ENCODE results near the gene TOB2. TPM values are rescaled to one million over a fixed set of nuclear protein-coding genes. Genes with fewer than 3 reads are reported as not detected.
"Not testable (repeated sequence)": the region's sequence is repeated elsewhere in the genome, so short reads cannot be mapped to it uniquely, and the experiment has no call there.

Gene TOB2
- total RNA-seq, 1 donor from 2014 or later: 62.6 TPM

DNA sequence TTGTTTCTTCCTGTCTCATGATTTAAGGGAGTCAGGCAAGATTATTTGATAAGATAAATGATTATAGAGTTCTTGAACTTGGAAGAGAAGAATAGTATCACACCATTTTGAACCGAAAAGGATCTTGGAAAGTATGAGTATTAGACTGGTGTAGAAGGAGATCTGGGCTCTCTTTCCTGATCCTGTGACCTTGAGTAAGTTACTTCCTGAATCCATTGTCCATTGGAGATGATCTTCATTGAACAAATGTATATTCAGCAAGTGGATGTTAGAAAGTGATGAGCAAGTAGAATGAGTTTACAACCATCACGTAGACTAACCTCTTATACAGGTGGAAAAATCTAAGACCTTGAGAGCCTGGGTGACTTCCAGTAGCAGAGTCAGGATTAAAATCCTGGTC lies 24.3 kb upstream of the TOB2 start:
- ATAC-seq (ENCODE audit: poor library complexity) (no peak), DNase-seq (no peak)
- intact Hi-C loops (cut with DNase I): loop anchor here (5.0 kb wide), 1 partner anchor 36 kb away; no protein-coding TSS in a partner anchor

DNA sequence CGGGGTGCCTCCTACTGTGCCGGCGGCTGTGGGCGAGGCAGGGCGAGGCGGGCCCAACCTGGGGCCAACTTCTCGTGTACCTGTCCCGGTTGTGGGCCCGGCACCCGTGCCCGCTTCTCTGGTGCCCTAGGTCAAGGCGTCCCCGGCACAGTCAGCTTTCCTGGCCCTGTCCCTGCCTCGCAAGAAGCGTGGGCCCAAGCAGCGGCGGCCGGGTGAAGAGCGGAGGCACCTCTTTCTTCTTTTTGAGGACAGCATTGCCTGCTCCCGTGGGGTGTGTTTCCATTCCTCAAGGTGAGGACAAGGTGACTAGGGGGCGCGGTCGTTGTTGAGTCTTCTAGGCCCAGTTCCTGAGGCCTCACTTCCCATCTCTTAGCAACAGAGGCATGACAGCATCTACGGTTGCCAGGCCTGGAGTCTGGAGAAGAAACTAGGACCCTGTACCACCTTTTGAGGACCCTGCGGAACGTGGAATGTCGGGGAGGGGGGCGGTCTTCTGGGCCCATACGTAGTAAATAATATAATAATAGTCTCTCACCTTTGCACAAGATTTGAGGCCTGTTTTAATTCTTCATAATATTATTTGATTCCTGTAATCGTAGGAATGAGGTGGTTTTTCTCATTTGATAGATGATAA lies 22.7 kb upstream of the TOB2 start:
- ATAC-seq (ENCODE audit: poor library complexity): peak; percentile 57

DNA sequence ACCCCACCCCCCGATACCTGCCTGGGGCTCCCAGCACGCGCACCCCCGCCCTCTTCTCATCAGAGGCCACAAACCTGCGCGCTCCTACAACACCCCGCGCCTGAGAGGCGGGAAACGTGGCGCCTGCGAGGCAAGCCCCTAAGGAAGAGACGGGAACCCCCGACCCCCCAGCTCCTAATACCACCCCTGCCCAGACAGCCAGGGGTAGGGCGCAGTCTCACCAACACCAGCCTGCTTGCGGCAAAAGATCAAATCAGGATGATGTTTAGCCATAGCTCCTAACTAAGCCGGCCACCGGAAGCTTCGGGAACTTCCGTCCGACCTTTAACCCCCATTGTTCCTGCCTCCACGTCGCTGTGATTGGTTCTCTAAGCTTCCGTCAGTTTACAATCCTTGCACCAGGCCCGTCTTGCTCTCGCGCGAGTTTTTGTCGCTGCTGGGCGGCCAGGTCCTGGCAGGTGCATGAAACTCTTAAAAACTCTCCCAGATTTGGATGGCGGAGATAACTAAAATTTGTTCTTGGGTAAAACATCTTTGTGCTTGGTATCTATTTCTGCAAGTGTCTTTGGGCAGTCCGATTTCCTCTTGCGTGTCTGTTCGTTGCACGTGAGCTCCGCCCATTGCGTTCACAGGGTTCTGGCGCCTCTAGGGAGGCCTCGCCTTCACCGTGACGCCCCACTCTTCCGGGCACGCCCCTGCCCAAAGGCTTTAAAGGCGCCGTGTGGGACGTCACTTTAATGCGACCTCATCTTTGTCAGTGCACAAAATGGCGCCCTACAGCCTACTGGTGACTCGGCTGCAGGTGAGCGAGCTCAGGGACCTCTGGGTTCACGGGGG lies 22.0 kb upstream of the TOB2 start, which contains the start of the genes ACO2 and PHF5A:
ACO2 (plus strand) TSS at position 737 of the 837 bp plus-strand sequence; CDS start at position 767, 30 bp downstream.
PHF5A (minus strand) TSS at position 312 of the 837 bp plus-strand sequence; CDS start at position 273, 39 bp downstream.
- DNase-seq (peak; percentile 98), ATAC-seq (ENCODE audit: poor library complexity) (peak; percentile 96)
- intact Hi-C loops (cut with DNase I): no loop called here

More for the DNA sequence above, 22.7 kb upstream of the TOB2 start:
- intact Hi-C loops (cut with DNase I): no loop called here
- no peak for DNase-seq

DNA sequence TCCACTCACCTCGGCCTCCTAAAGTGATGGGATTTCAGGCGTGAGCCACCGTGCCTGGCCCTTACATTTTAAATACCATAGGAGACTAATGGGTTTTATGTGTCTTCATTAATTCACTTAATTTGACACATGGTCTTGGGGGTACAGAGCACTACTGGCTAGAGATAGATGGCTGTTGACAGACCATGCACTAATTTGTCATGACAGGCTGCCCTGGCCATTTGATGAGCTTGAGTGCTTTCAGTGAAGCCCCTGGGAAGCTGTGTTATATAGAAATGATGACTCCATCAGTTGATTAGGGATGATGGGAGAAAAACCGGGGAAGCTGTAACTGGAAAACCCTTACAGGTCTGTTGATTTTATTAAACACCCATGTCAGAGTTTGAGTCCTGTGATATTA lies 15.3 kb upstream of the TOB2 start:
- intact Hi-C loops (cut with DNase I): no loop called here
- ATAC-seq (ENCODE audit: poor library complexity): no peak
- DNase-seq: no peak

DNA sequence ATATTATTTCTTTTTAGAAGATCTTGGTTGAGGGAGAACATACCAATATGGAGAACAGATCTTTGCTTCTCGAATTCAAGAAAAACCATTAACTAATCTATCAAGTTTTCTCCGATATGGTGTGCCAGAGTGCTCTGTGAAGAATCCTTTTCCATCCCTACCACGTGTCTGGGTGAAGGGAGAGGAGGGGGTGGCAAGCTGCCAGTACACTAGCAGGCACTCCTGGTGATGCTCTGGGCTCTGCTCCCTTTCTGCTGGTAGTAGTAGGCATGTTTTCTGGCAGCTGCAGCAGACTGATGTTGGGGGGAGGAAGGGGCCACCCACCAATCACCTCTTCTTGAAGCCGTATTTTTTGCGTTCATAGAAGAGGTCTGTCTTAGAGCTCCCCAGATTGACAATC lies 13.5 kb upstream of the TOB2 start:
- intact Hi-C loops (cut with DNase I): not testable (repeated sequence)
- DNase-seq (peak; percentile 73), ATAC-seq (ENCODE audit: poor library complexity) (peak; percentile 82)

DNA sequence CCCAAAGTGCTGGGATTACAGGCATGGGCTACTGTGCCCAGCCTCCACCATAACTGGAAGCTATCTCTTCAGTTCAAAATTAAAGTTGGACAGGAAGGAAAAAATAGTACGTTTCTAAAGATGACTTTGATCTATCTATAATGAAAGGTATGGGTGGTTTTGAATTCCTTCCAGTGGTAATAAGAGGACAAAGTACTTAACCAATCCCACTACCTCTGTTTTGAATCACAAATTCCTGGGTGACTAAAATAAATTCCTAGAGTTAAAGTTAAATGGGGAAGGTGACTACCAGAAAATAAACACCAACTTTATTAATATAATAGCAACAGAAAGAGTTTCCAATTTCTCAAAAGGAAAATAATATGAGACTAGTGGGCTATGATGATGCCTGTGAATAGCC lies 12.8 kb upstream of the TOB2 start:
- no peak for ATAC-seq (ENCODE audit: poor library complexity)
- no peak for DNase-seq

DNA sequence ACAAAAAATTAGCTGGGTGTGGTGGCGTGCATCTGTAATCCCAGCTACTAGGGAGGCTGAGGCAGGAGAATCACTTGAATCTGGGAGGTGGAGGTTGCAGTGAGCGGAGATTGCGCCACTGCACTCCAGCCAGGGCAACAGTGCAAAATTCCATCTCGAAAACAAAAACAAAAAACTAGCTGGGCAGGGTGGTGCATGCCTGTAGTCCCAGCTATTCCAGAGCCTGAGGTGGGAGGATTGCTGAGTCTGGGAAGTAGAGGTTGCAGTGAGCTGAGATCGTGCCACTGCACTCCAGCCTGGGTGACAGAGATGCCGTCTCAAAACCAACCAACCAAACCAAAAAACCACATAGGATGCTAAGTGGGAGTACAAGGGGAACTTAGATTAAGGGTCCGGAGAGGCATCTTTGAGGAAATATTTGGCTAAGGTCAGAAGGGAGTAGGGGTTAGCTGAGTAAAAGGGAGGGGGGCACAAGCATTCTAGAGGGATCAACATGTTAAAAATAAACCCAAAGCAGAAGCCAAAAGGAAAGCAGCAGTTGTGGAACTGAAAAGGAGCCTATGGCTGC lies 11.6 kb upstream of the TOB2 start:
- intact Hi-C loops (cut with DNase I): no loop called here

More for the DNA sequence above, 12.8 kb upstream of the TOB2 start:
- intact Hi-C loops (cut with DNase I): no loop called here

DNA sequence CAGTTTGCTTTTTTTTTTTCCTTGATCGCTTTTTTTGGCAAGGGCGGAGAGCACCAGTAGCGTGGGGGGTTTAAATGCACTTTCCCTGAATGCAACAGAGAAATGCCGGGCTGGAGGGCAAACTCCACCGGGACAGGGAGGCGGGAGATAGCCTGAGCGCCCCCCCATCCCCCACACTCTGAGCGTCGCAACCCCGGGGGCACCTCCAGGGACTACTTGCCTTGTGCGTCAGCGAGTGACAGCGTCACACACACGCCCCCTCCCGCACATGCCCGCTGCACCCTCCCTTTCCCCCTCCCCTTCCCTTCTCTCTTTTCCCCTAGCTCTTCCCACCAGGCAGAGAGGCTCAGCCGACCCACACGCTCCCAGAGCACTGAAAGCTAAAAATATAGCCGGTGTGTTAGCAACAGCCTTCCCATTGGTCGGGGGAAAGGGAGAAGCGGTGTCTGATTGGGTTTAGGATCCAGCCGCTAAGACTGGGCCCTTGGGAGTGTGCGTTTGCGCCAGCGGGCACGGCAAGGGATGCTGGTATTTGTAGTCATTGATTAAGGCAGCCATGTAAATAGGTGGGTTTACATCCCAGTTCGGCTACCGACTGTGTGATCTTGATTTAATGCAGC lies 1.7 kb upstream of the TOB2 start:
- intact Hi-C loops (cut with DNase I): no loop called here
- ATAC-seq (ENCODE audit: poor library complexity): peak; percentile 74
- DNase-seq: peak; percentile 96

More for the DNA sequence above, 11.6 kb upstream of the TOB2 start:
- ATAC-seq (ENCODE audit: poor library complexity) (no peak), DNase-seq (no peak)

DNA sequence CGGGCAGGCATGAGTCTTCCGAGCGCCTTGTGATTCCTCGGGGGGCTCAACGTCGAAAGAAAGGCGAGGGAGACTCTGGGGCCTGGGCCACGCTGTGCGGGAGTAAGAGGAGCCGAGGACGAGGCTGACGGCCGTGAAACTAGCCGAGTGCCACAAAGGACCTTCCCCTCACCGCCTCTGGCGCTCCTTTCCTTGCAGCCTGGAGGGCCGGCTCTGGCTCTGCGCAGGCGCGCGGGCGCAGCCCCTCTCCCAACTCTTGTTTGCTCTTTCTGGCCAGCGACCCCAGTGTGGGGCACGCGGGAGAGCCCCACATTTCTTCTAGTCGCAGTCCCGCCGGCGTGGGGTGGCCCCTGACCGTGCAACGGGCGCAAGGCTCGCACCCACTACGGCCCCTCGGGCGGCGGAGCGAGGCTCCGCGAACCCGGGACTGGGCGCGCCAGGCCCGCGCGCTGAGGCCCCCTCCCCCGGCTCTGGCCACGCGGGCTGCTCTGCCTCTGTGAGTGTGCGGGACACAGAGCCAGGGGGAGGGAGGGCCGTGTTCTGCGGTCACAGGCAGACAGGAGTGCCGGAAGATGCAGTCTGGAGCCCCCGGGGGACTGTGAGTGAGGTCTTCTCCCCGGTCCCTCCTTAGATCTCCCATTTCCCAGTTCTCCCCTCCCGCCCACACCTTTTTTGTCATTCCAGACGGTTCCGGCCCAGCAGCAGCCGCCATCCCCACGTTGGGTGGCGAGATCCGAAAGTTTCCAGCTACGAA lies 1.0 kb upstream of the TOB2 start:
- ATAC-seq (ENCODE audit: poor library complexity): peak; percentile 52
- DNase-seq: peak; percentile 85
- intact Hi-C loops (cut with DNase I): no loop called here

DNA sequence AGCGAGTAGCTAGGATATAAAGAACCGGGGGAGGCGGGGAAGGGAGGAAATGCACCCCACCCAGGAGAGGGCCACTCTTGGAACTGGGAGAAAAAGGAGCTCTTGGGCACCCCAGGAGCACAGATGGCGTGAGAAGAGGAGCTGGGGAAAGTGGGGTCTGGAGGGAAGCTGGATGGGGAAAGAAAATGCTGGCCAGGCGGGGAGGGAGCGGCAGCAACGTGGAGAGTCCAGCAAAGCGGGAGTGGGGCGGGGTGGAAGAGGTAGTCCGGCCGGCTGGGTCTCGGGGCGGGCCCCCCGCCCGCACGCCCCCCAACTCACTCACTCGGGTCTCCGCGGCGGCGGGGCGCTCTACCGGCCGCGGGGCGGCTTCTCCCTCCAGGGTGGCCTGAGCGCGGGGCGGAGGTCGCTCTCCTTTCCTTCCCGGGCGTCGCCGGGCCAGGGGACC lies 522 bp downstream of the TOB2 start:
- ATAC-seq (ENCODE audit: poor library complexity) (no peak), DNase-seq (peak; percentile 54)
- intact Hi-C loops (cut with DNase I): no loop called here

DNA sequence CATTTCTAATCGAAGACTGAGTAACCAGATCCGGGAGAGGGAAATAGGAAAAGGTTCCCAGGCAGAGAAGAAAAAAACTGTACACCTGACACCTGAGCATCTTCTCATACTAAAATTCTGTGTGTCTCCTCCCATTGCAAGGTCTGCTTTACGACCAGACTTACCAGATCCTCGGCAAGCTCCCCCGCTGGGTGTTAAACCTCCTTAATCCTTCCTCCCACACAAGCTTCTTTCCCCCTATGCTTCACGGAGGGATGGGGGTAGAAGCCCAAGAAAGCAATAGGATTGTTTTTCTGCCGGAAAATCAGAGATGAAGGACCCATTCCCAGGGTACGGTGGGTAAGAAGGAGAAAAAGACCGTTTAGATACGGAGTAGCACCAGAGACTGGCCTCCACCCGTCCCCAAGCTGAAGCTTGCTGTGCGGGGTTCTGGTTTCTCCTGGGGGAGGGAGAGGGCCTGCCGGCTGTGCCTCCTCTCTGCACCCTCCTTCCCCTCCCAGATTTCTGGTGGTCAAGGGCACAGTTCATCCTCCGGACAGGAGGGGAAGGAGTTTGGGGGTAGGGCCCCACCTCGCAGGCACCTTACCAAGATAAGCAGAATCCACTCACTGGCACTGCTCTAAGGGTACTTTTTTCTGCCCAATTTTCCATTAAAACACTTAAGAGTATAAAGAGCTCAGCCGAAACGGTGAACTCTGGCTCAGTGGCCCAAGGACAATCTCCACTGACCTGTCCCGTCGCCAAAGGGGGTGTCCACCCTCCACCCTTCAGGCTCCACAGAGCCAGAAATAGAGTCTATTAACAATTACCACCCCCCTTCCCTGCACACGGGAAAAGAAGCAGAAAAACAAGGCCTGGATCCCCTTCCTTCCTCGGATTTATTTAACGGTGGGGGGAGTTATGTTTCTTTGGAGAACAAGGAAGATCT lies 1.2 kb downstream of the TOB2 start:
- intact Hi-C loops (cut with DNase I): no loop called here
- ATAC-seq (ENCODE audit: poor library complexity): no peak
- DNase-seq: peak; percentile 58

DNA sequence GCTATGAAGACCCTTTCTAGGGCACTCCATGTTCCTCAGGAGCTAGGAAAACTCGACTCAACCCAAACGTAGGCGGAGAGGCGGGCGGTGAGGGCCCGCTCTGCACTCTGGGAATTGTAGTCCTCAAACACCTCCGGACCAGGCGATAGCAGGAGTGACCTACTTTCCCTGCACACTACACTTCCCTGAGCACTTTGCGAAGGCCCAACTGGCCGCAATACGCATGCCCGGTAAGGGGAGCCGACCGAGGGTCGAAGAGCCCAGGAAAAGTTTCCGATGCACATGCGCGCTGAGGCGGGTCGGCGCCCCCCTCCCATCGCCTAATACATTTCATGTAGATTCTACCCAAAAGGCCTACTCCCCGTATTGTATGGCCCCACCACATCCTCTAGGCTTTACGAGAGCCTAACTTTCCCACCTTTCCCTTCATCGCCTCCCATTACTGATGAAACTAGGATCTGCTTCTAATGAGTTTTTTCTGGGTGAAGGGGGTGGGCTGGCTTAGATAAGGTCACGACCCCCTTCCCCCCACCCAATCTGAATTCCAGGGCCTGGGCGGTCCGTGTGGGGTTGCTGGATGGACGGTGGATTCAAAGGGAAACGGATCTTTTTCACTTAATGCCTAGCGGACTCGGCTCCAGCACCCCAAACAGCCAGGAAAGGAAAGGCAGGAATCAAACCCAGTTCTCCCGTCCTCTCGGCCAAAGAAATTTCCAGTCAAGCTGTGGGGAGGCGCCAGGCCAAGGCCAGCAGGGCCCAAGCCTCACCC lies 2.1 kb downstream of the TOB2 start:
- ATAC-seq (ENCODE audit: poor library complexity) (peak; percentile 45), DNase-seq (peak; percentile 92)
- intact Hi-C loops (cut with DNase I): no loop called here

DNA sequence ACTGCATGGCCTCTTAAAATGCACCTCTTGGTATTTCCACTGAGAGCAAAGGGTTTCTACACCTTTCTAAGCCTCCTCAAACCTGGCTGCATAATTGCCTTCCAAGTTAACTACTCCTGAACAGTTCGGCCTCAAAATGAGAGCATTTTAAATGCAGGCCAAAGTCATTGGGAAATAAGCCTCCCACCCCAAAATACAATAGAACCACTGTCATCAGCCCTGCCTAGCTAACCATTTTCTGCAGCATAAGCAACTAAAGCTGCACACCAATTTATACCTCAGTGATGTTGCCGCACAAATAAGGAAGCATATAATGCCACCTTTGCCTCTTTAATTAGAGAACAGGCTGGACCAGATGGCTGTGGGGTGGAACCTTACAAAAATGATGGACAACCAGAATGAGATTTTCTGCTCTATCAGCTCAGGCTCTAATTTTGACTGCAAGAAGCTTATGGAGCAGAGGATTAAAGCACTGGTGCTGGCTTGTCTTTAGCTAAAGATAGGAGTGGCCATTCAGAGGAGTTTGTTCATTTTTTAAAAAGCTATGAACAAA lies 4.3 kb downstream of the TOB2 start:
- DNase-seq: no peak
- ATAC-seq (ENCODE audit: poor library complexity): no peak
- intact Hi-C loops (cut with DNase I): no loop called here

DNA sequence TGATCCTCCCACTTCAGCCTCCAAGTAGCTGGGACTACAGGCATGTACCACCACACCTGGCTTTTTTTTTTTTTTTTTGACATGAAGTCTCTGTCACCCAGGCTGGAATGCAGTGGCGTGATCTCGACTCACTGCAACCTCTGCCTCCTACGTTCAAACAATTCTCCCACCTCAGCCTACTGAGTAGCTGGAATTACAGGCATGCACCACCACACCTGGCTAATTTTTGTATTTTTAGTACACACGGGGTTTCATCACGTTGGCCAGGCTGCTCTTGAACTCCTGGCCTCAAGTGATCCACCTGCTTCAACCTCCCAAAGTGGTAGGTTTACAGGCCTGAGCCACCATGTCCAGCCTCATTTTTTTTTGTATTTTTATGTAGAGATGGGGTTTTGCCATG lies 6.1 kb downstream of the TOB2 start:
- ATAC-seq (ENCODE audit: poor library complexity); DNase-seq; intact Hi-C loops (cut with DNase I): not testable (repeated sequence)

DNA sequence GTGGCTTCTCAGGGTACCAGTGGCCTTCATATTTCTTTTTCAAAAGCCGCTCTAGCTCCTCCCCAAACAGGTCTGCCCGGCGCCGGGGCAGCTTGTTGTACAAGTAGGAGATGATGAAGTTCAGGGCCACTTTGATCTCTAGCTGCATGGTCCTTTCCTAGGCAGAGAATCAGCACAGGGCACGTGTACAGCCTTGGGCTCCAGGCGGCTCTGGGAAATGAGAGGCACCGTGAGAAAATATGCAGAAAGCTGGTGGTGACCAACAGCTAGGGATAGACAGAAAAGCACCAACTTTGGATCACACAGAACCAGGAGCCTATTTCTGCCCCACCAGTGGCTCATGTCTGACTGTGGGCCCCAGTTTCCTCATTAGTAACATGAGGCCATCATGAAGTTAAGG lies 9.4 kb downstream of the TOB2 start:
- no peak for ATAC-seq (ENCODE audit: poor library complexity)
- intact Hi-C loops (cut with DNase I): no loop called here
- DNase-seq: no peak

DNA sequence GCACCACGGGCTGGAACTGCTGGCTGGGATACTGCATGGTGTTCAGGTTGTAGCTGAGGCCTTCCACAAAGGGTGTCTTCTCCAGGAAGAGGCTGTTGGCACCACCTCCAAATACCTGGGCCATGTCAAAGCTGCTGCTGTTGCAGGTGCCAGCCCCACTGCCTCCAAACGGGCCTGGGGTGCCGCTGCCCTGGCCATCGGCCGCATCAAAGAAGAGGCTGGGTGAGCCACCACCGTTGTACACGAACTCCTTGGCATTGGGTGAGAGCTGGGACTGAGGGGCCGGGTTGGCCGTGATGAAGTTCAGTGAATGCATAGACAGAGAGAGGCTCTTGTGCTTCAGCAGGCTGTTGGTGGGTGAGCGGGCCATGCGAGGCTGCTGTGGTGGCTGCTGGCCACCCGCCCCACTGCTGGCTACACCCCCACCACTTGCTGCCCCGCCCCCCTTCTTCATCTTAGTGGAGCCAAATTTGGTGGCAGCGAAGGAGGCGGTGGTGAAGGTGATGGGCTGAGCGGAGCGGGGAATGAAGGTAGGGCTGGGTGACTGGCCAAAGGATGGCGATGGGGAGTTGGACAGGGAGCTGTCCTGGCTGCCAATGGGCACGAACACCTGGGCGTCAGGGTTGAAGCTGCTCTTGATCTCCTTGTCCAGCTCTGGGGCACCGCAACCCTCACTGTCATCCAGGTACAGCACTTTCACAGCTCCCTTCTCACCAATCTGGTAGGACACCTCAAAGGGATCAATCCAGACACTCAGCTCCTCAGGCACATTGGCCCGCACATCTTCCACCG lies 10.1 kb downstream of the TOB2 start:
- ATAC-seq (ENCODE audit: poor library complexity) (peak; percentile 9), DNase-seq (no peak)
- intact Hi-C loops (cut with DNase I): no loop called here

Data from Right ventricle myocardium superior (tissue), 1 donor.